Upper lobe of left lung (tissue), 4 donors: Measurements from ENCODE around the gene HOXC6.

ENCODE experiments used
- CTCF ChIP-seq, 6 experiments: fragments of 450-650 bp in 4 of 6; fragments of 200-600 bp in 2 of 6; sonication (generic) in 2 of 6; IDR thresholded peaks; one replicate each; pipeline ENCODE4 v1.5.1; 2016 to 2019; ENCODE audit warnings: antibody characterized with exemption in 6 of 6
- EP300 ChIP-seq, 4 donors: sonication (generic); formaldehyde crosslinking; IDR thresholded peaks; one replicate each; pipeline ENCODE4 v1.5.1; 2017; ENCODE audit warnings: antibody characterized with exemption in 4 of 4, control low read depth in 2 of 4
- POLR2AphosphoS5 ChIP-seq, 2 donors: sonication (generic); formaldehyde crosslinking; IDR thresholded peaks; one replicate each; pipeline ENCODE4 v1.5.1; 2017; ENCODE audit warnings: antibody characterized with exemption in 2 of 2

- TF ChIP-seq CTCF (IDR thresholded peaks at IDR 0.05) (no peak), POLR2AphosphoS5 (IDR thresholded peaks at IDR 0.05) (no peak), EP300 (IDR thresholded peaks at IDR 0.05) (no peak)
Observed at GRCh38 chr12:54014377-54015017, 13.7 kb upstream of the HOXC6 start.
